LHCN-M2 (cell line): ENCODE data around the gene ADAMTSL2. TPM values are rescaled to one million over a fixed set of nuclear protein-coding genes. Genes with fewer than 3 reads are reported as not detected.

Source experiments
- DNase-seq: peaks from one replicate; pipeline ENCODE4 v3.0.0-alpha.2; 2012; ENCODE audit warnings: low read depth
- total RNA-seq: library from RNA; depleted of rRNA; stranded (reverse); fragments of >200 nt; gene quantifications from 2 replicates; pipeline ENCODE4 v1.2.3, GENCODE V29; 2014

Gene ADAMTSL2
- total RNA-seq, 1 experiment from 2014 or later = not detected

- DNase-seq = no peak
Measured at GRCh38 chr9:133499892-133500270, 34.6 kb upstream of the ADAMTSL2 start.

DNA sequence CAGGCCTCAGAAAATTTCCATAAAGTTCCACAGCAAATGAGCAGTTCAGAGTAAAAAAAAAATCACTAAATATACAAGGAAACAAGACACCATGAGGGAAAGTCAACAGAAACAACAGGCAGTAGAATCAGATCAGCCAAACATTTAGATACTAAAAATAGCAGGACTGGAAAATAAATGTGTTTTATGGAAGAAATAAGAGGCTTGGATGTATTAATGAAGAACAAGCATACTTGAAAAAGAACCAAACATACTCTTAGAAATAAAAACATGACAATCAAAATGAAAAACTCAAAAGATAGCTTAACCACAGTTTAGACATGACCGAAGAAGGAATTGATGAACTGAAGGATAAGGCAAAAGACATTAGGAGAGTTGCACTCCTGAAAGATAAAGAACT, 32.4 kb upstream of the ADAMTSL2 start:
- DNase-seq = no peak

GRCh38 chr9:133505186-133505830, 29.2 kb upstream of the ADAMTSL2 start:
- DNase-seq = peak; percentile 35

GRCh38 chr9:133505901-133506652, 28.4 kb upstream of the ADAMTSL2 start:
- no peak for DNase-seq

GRCh38 chr9:133506653-133507038, 27.9 kb upstream of the ADAMTSL2 start:
- peak; percentile 95 for DNase-seq

- no peak for DNase-seq
Measured at GRCh38 chr9:133507246-133507965, 27.1 kb upstream of the ADAMTSL2 start.

DNA sequence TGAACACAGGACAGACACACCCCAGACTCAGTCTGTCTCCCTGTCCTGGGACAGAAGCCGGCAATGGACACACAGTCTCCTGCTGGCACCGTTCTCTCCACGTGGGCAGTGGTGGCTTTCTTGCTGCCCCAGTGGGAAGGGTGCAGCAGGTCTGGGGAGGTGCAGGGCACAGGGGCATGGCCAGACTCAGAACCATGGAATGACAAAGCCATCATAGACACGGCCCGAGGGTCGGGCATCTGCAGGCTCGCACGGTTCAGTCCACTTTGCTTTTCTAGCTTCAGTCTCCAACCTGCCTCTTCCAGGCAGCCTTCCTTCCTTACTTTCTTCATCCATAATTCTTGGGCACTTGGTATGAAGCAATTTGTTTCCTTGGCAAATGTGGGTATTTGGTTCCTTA, 26.5 kb upstream of the ADAMTSL2 start:
- no peak for DNase-seq

GRCh38 chr9:133509179-133510083, 25.1 kb upstream of the ADAMTSL2 start:
- DNase-seq = no peak

- no peak for DNase-seq
Measured at GRCh38 chr9:133510926-133511505, 23.5 kb upstream of the ADAMTSL2 start.

DNA sequence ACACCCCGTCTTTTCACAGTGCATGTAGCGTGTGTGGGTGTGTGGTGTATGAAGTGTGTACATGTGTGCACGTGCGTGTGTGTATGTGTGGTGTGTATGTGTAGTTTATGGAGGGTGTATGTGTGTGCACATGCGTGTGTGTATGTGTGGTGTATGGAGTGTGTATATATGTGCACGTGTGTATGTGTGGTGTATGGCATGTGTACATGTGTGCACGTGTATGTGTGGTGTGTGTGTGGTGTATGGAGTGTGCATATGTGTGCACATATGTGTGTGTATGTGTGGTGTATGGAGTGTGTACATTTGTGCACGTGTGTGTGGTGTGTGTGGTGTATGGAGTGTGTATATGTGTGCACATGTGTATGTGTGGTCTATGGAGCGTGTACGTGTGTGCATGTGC, 22.9 kb upstream of the ADAMTSL2 start:
- DNase-seq = no peak

DNA sequence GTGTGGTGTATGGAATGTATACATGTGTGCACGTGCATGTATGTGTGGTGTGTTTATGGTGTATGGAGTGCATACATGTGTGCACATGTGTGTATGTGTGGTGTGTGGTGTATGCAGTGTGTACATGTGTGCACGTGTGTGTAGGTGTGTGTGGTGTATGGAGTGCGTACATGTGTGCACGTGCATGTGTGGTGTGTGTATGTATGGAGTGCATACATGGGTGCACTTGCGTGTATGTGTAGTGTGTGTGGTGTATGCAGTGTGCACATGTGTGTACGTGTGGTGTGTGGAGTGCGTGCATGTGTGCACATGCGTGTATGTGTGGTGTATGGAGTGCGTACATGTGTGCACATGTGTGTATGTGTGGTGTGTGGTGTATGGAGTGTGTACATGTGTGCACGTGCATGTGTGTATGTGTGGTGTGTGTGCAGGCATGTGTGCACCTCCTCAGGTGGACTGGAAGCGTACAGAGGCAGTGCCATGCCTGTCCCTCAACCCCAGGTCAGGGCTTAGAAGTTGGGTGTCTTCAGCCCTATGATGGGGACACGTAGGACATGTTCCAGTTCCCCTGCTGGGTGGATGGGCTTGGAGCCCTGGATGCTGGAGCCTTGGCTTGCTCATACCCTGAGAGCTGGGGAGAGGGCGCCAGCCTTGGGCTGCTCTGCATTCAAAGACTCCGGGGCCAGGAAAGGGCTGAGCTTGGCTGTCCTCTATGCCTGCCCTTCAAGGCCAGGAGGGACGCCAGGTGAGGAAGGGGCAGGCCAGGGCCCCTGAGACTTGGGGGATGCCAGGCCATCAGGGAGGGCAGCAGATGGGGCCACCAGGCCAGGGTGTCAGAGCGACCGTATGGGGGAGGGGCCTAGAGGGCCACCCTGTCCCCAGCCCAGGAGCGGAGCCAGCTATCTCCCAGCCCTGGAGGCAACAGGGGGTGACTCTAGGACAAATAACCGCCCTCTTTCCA, 22.0 kb upstream of the ADAMTSL2 start:
- no peak for DNase-seq

GRCh38 chr9:133513214-133514100, 21.0 kb upstream of the ADAMTSL2 start:
- no peak for DNase-seq

GRCh38 chr9:133514460-133515239, 19.9 kb upstream of the ADAMTSL2 start:
- DNase-seq = no peak

- DNase-seq = no peak
Measured at GRCh38 chr9:133515240-133515610, 19.3 kb upstream of the ADAMTSL2 start.

- DNase-seq = no peak
Measured at GRCh38 chr9:133515615-133516255, 18.8 kb upstream of the ADAMTSL2 start.

GRCh38 chr9:133516256-133516960, 18.1 kb upstream of the ADAMTSL2 start:
- DNase-seq = no peak

- DNase-seq = no peak
Measured at GRCh38 chr9:133516961-133517350, 17.5 kb upstream of the ADAMTSL2 start.
